H1 (cell line): Measurements from ENCODE around the gene LHCGR. TPM values are rescaled to one million over a fixed set of nuclear protein-coding genes. Genes with fewer than 3 reads are reported as not detected.

Experiments used
- ATF3 ChIP-seq: IDR thresholded peaks from 2 replicates; pipeline ENCODE4 v1.6.1; 2011; ENCODE audit warnings: low read depth, mild to moderate bottlenecking, low read length; ENCODE audit not compliant: insufficient read depth
- SP2 ChIP-seq: IDR thresholded peaks from 2 replicates; pipeline ENCODE4 v1.6.1; 2012; ENCODE audit warnings: mild to moderate bottlenecking, low read length, inconsistent platforms
- USF2 ChIP-seq: IDR thresholded peaks from 2 replicates; pipeline ENCODE4 v1.6.1; 2011; ENCODE audit warnings: low read length, improper control_type of control experiment
- polyA plus RNA-seq, 7 experiments: library from polyadenylated mRNA; depleted of rRNA in 3 of 7; stranded (reverse) in 5 of 7; unstranded in 2 of 7; fragments of >200 nt in 5 of 7; fragments of 200-250 nt in 2 of 7; gene quantifications; 1 replicate in 5 of 7; 2 replicates in 1 of 7; 4 replicates in 1 of 7; pipeline versions ENCODE4 v1.2.1 to v1.2.3, GENCODE V29; 2011 to 2013; ENCODE audit warnings: missing spikeins in 2 of 7, mixed read lengths in 2 of 7
- total RNA-seq: library from RNA; stranded (reverse); fragmentation: NEBNext Ultra II Directional; extraction: Animal tissue kit (Norgen Biotek cat#: 25700); gene quantifications from 2 replicates; pipeline ENCODE4 v1.2.1, GENCODE V29; 2021

LHCGR gene
- total and polyA plus RNA-seq, 2 of the 8 experiments (the other 6 are each of a cell fraction or from before 2014, with no cell fraction given) = 0.30 to 0.73 TPM

- no peak for TF ChIP-seq USF2
- no peak for TF ChIP-seq SP2
- no peak for TF ChIP-seq ATF3
Observed at GRCh38 chr2:48727560-48727959, 28.0 kb downstream of the LHCGR start (continued).
